ENCODE data around the gene CLPTM1L.
A peak's percentile ranks its signal among the peaks of the same experiment; 100 is the strongest.
"Not testable (repeated sequence)": the region's sequence is repeated elsewhere in the genome, so short reads cannot be mapped to it uniquely, and the experiment has no call there.

The CLPTM1L gene

GRCh38 chr5:1380011-1380817 is 35.3 kb upstream of the CLPTM1L start:
- DNase-seq, result peak; percentile 36 to 52

- no peak for DNase-seq
Measured at GRCh38 chr5:1378866-1379659, 34.2 kb upstream of the CLPTM1L start.

- DNase-seq, result no peak
Measured at GRCh38 chr5:1378096-1378495, 33.2 kb upstream of the CLPTM1L start.

- no peak for DNase-seq
Measured at GRCh38 chr5:1376981-1377380, 32.1 kb upstream of the CLPTM1L start.

- no peak for DNase-seq
Measured at GRCh38 chr5:1375871-1376810, 31.2 kb upstream of the CLPTM1L start.

GRCh38 chr5:1374679-1375055 is 29.8 kb upstream of the CLPTM1L start:
- no peak for DNase-seq

- no peak for DNase-seq
Measured at GRCh38 chr5:1374030-1374678, 29.3 kb upstream of the CLPTM1L start.

GRCh38 chr5:1371972-1372342 is 27.1 kb upstream of the CLPTM1L start:
- DNase-seq, result not testable (repeated sequence)

- no peak for DNase-seq
Measured at GRCh38 chr5:1371218-1371971, 26.5 kb upstream of the CLPTM1L start.

GRCh38 chr5:1370006-1370405 is 25.1 kb upstream of the CLPTM1L start:
- no peak for DNase-seq

- DNase-seq, result no peak
Measured at GRCh38 chr5:1368756-1369155, 23.9 kb upstream of the CLPTM1L start.

GRCh38 chr5:1368236-1368635 is 23.3 kb upstream of the CLPTM1L start:
- no peak for DNase-seq

- DNase-seq, result no peak
Measured at GRCh38 chr5:1367149-1367548, 22.2 kb upstream of the CLPTM1L start.

GRCh38 chr5:1366514-1366913 is 21.6 kb upstream of the CLPTM1L start:
- DNase-seq, result no peak

GRCh38 chr5:1364211-1364610 is 19.3 kb upstream of the CLPTM1L start:
- no peak for DNase-seq

GRCh38 chr5:1363581-1363980 is 18.7 kb upstream of the CLPTM1L start:
- no peak for DNase-seq

GRCh38 chr5:1363160-1363559 is 18.3 kb upstream of the CLPTM1L start:
- no peak for DNase-seq

GRCh38 chr5:1362242-1363015 is 17.5 kb upstream of the CLPTM1L start:
- DNase-seq, result no peak

GRCh38 chr5:1360861-1361260 is 16.0 kb upstream of the CLPTM1L start:
- no peak for DNase-seq

- not testable (repeated sequence) for DNase-seq
Measured at GRCh38 chr5:1360367-1360766, 15.5 kb upstream of the CLPTM1L start.

- DNase-seq, result no peak
Measured at GRCh38 chr5:1359713-1360112, 14.8 kb upstream of the CLPTM1L start.
